CD4-positive, alpha-beta T cell treated with Interleukin-15 for 1 hour (primary cell): ENCODE results near the gene NPY5R.

Source experiments
- DNase-seq: peaks from one replicate; pipeline ENCODE4 v3.0.0-alpha.2; 2020

The NPY5R gene

GRCh38 chr4:163343604-163344146, at the start of gene NPY5R:
TSS of gene NPY5R (plus strand) at chr4:163343892. CDS start at chr4:163350274, 6,382 bp downstream.
- DNase-seq, result no peak

DNA sequence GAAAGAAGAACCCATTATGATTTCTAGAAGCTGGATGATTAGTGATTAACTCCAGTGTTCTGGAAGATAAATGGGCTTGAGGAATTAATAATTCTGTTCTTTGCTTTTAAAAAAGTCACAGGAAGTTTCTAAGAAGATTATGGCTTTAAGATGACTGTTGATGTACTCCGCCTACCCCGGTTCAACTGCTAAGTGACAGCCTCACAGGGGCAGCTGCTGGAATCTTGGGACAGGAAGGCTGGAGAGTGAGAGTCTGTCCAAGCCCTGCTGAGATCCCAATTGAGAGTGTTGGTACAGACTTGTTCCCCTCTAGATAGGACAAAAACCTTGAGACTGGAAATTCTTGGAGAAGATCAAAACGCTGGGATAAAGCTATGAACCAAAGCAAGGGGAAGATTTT, 48.6 kb upstream of the NPY5R start:
- no peak for DNase-seq

- DNase-seq, result no peak
Measured at GRCh38 chr4:163300445-163300844, 43.2 kb upstream of the NPY5R start.

DNA sequence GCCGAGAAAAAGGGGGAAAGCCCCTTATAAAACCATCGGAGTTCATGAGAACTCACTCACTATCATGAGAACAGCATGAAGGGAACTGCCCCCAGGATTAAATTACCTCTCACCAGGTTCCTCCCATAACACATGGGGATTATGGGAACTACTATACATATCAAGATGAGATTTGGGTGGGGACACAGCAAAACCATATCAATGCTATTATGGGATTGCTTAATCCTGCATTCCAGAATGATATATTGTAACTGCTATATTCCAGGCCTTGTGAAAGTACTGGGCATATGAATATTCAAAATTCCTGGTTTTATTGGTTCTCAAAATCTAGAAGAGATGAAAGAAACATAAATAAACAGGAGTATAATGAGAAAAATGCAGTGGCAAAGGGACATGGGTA, 40.6 kb upstream of the NPY5R start:
- no peak for DNase-seq

DNA sequence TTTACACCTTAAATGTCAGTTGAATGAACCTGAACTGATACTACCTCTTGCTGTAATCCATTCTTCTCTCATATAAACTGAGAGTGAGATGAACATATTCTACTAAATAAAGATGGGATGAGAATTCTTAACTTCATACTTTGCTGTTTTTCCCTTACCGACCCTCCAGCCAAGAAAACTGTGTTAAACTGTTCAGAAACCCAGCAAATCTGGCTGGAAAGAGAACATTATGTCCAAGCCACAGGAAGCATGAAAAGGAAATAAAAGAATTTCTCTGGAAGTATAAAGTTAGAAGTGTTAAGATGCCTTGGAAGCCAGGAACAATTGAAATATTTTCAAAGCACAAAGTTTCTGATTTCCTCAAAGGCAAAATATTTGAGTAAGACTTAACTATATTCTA, 34.2 kb upstream of the NPY5R start:
- DNase-seq, result no peak

DNA sequence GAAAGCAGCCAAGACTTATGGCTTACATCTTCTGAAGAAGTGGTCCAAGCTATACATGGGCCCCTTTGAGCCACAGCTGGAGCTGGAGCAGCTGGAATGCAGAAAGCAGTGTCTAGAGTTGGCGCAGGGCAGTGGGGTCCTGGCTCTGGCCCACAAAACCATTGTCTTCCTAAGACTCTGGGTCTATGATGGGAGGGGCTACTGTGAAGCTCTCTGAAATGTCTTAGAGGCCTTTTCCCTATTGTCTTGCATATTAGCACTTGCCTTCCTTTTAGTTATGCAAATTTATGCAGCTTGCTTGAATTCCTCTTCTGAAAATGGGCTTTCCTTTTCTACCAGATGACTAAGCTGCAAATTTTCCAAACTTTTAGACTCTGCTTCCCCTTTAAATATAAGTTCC, 26.6 kb upstream of the NPY5R start:
- no peak for DNase-seq

- DNase-seq, result no peak
Measured at GRCh38 chr4:163330916-163331628, 12.6 kb upstream of the NPY5R start.

GRCh38 chr4:163331629-163332376, 11.9 kb upstream of the NPY5R start:
- DNase-seq, result no peak

DNA sequence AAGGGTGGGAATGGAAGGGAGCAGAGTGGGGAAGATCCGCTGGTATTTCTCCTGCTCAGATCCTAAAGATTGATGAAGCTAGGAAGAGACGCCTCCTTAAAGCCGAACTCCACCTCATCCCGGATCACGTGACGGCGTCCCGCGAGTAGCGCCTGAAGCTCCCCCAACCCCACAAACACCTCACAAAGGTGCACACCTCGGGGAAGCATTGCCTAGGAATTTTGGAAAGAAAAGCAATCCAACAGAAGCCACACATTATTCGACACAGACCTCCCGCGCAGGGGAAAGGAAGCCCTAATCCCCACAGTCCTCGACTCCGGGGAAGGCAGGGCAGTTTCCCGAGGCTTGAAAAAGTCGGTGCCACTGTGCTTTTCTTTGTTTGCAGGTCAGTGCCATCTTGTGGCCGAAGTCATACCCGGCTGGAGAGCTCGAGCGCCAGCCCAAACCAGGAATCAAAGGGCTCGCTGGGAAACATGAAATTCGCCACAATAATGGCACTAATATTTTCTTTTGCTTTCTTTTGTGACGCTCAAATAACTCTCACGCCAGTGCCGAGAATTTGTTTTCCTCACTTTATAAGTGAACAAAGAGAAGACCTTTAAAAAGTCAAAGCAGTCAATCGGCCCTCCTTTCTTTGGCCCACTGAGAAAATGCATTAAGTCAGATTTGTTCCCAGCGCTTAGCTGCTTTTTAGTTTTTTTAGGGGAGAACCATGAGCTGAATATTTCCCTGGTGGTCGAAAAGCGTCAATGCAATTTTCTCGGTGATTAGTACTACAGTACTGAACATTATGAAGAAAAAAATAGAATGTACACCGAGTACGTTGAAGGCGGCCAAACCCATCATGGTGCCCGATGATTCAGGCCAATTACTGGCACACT, 10.9 kb upstream of the NPY5R start, which contains the start of gene NPY1R:
TSS of gene NPY1R (minus strand) at position 71 of the 881 bp plus-strand sequence. CDS start 6,042 bp downstream, outside the sequence.
- no peak for DNase-seq

DNA sequence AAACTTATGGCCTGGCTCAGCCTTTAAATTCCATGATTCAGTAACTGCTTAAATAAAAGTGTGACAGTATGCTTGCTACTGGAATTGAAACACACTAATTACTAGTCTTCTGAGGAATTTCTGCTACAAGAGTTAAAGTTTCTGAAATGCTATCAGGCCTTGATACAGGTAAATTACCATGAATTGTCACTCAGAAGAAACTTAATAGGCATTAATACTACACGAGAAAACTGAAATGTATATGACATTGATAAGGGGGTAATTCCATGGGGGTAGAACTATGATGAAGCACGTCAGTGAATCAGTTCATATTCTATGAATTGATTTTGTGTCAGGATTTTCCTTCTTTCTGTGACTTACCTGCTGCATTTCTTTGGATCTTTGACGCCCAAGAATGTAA, 8.3 kb upstream of the NPY5R start:
- DNase-seq, result no peak

GRCh38 chr4:163344147-163345125, 744 bp downstream of the NPY5R start:
- DNase-seq, result no peak

DNA sequence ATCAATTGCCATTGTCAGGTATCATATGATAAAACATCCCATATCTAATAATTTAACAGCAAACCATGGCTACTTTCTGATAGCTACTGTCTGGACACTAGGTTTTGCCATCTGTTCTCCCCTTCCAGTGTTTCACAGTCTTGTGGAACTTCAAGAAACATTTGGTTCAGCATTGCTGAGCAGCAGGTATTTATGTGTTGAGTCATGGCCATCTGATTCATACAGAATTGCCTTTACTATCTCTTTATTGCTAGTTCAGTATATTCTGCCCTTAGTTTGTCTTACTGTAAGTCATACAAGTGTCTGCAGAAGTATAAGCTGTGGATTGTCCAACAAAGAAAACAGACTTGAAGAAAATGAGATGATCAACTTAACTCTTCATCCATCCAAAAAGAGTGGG, 7.0 kb downstream of the NPY5R start:
- DNase-seq, result no peak

GRCh38 chr4:163353054-163353453, 9.4 kb downstream of the NPY5R start:
- DNase-seq, result no peak

DNA sequence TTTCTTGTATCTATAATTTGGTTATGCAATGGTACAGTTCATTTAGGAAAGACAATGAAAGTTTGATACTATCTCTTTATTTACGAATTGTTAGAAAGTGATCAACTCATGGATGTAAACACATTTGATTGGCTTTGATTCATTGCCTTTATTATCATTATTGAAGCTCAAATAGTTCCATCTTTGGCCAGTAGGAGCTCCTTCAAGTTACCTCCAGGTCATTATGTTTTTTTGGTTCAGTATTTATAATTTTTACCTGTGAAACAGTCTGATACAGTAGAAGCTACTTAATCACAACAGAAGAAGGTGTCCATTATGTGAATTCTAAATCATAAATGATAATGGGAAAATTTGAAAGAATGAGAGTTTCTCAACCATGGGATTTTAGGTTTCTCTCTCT, 12.4 kb downstream of the NPY5R start:
- DNase-seq, result no peak

- DNase-seq, result no peak
Measured at GRCh38 chr4:163367651-163368050, 24.0 kb downstream of the NPY5R start.

- no peak for DNase-seq
Measured at GRCh38 chr4:163372029-163372428, 28.3 kb downstream of the NPY5R start.

DNA sequence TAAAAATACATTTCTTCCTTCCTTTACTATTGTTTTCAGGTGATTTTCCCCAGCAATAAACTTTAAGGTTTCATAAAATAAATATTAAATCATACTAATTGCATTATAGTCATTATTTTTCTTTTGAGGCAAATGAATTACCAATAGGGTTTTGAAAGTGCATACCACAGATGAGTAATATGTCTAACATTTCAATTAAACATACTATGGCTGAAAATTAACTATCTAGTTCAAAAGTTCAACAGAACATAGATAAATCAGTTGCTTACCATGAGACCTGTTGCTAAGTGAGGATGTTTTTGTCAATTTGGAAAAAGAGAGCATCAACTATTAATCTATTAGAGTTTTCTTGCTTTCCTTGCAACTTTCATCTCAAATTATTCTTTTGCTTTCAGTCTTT, 35.0 kb downstream of the NPY5R start:
- no peak for DNase-seq

GRCh38 chr4:163380703-163381102, 37.0 kb downstream of the NPY5R start:
- no peak for DNase-seq

DNA sequence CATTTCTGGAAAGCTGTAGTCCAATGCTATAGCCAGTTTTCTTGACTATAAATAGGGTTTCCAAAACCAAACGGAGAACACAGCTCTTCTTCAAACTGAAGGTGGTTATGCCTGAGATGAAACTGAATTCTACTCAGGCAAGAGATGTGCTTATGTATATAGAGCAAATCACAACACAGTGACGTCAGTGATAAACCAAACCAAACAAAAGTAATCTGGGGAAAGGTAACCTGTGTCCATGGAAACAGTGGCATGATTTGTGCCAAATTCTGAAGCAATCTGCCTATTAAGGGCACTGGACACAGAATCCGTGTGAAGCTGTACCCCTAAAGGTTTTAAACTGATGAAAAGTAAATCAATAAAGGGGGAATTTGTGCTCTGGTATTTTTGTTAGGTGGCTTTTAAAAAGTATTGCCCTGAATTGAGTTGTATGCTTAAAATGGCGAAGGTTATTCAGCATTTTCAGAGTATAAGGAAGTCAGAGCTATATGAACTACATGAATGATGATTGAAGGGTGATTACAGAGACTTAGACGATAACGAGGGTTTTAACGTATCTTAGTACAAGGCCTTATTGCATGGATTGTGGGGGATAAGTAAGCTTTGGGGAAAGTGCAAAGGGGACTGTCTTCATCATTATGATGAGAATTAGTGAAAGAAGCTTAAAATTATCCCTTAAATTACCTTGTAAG, 38.6 kb downstream of the NPY5R start:
- no peak for DNase-seq

DNA sequence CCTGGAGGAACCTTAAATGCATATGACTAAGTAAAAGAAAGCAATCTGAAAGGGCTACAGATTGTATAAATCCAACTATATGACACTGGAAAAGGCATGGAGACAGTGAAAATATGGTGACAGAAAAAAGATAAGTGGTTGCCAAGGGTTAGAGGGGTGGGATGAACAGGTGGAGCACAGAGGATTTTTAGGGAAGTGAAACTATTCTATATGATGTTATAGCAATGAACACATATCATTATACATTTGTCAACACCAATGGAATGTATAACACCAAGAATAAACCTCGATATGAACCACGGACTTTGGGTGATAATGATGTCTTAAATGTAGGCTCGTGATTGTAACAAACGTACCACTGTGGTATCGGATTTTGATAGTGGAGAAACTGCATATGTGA, 40.7 kb downstream of the NPY5R start:
- DNase-seq, result no peak

- no peak for DNase-seq
Measured at GRCh38 chr4:163384926-163385325, 41.2 kb downstream of the NPY5R start.
